IPS-15b (cell line): ENCODE results near the gene NCR2.

Experiments
- H3K27me3 ChIP-seq: one replicate; pipeline ENCODE4 v1.6.1; 2013; ENCODE audit warnings: low read length; ENCODE audit not compliant: control insufficient read depth, insufficient read depth
- H3K36me3 ChIP-seq: one replicate; pipeline ENCODE4 v1.6.1; 2013; ENCODE audit warnings: low read length; ENCODE audit not compliant: control insufficient read depth, insufficient read depth
- H3K4me1 ChIP-seq: one replicate; pipeline ENCODE4 v1.6.1; 2013; ENCODE audit warnings: mild to moderate bottlenecking, low read length; ENCODE audit not compliant: control insufficient read depth, insufficient read depth
- H3K4me3 ChIP-seq: one replicate; pipeline ENCODE4 v1.5.1; 2013; ENCODE audit warnings: low read depth, low read length
- H3K9ac ChIP-seq: one replicate; pipeline ENCODE4 v1.6.1; 2013; ENCODE audit warnings: low read depth, mild to moderate bottlenecking, low read length
- H3K9me3 ChIP-seq: one replicate; pipeline ENCODE4 v1.6.1; 2013; ENCODE audit warnings: mild to moderate bottlenecking, low read length; ENCODE audit not compliant: control insufficient read depth, insufficient read depth

The NCR2 gene

DNA sequence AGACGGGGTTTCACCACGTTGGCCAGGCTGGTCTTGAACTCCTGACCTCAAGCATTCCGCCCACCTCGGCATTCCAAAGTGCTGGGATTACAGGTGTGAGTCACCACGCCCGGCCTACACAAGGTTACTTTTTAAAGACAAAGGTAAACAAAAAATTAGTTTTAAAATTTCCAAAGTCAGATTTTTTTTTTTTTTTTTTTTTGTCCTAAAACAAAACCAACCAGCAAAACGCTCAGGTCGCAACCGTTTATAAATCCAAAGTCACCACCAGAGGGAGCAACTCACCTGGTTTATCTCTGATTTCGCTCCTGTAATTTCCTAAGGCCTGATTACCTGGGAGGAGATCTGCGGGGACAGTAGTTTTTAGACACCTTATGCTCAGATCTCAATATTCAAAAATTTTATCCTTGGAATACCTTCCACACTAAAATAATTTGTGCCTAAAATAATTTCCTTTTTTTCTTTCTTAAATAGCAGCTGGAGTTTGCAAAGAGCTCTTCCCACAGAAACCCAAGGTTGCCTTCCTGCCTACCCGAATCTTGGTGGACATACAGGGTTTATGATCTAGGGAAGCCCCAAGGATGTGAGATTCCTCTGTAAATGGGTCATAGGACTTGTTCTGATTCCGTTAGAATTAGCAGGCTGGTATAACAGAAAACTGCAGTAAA is 29.1 kb upstream of the NCR2 start:
- H3K4me3 ChIP-seq = no peak overlapping the region
- H3K36me3 ChIP-seq = no peaks in the 10 kb centered on the region
- H3K4me1 ChIP-seq = peaks cover 6% of the 10 kb centered on the region
- no peak overlapping the region for H3K9ac ChIP-seq
- no peaks in the 10 kb centered on the region for H3K9me3 ChIP-seq
- H3K27me3 ChIP-seq = no peaks in the 10 kb centered on the region

DNA sequence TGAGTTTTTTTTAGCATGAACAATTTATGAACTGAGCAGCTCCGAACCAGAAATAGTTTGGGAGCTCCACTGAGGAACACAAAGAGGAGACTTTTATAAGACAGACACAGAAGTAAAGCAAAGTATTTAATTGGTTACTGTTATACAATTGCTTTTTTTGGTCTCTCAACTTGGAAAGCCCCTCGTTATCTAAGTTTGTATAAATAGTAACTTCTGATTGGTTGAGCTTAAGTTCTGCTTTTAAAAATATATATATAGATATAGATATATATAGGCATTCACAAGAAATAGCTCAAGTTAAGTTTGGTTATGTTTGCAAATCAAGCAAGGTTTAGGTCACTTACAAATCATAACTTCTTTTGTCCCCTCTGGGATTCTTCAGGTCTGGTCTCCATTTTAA is 20.2 kb upstream of the NCR2 start:
- no peaks in the 10 kb centered on the region for H3K36me3 ChIP-seq
- H3K27me3 ChIP-seq = peaks cover 17% of the 10 kb centered on the region
- peaks cover 9% of the 10 kb centered on the region for H3K4me1 ChIP-seq
- H3K9me3 ChIP-seq = no peaks in the 10 kb centered on the region
- no peak overlapping the region for H3K9ac ChIP-seq
- H3K4me3 ChIP-seq = no peak overlapping the region

DNA sequence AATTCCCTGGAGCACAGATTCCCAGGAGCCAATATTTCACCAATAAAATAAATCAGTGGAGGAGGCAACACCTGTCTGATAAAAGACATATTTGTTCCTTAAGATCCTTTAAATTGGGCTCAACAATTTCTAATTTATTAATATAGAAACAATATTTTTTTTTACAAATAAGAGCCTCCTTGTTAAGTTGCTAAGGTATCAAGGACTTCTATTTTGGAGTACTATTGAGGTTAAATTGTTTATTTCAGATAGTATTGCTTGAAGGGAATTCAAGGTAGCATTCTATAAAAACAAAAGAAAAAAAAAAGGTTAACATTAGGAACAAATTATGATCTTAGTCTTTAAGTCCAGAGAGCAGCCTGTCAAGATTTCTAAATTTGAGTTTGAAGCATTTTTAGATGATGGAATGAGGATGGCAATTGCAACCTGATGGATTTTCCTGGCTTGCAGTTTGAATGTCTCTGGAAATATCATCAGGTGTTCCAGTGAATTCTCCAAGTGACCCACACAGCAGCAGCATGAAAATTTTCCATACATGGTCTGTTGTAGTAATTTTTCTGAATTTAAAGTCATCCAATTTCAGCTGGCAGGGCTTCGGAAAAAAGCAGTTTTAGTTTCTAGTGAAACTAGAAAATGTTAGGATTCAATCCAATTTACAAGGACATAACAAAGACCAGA is 19.3 kb upstream of the NCR2 start:
- H3K4me1 ChIP-seq = peaks cover 9% of the 10 kb centered on the region
- no peaks in the 10 kb centered on the region for H3K36me3 ChIP-seq
- peaks cover 17% of the 10 kb centered on the region for H3K27me3 ChIP-seq
- H3K4me3 ChIP-seq = no peak overlapping the region
- no peaks in the 10 kb centered on the region for H3K9me3 ChIP-seq
- no peak overlapping the region for H3K9ac ChIP-seq

DNA sequence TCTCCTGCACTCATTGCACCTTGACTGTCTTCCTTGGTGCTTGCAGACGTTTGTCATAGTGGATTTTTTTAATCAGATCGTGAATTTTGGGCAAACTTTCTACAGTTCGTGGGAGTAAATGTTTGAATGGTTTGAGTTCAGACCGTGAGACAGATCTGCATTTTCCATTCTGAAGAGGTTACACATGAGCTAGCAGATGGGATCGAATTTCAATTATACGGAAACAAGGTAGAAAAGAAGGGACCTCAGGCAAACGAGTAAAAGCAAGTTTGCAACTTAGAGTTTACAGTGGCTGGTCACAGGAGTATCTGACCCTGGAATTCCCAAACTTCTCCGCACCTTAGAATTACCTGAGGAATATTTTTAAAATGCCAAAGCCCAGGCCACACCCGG is 17.2 kb upstream of the NCR2 start:
- H3K9ac ChIP-seq = peak overlapping the region; percentile 66
- H3K27me3 ChIP-seq = peaks cover 17% of the 10 kb centered on the region
- H3K4me3 ChIP-seq = peak overlapping the region; percentile 57

DNA sequence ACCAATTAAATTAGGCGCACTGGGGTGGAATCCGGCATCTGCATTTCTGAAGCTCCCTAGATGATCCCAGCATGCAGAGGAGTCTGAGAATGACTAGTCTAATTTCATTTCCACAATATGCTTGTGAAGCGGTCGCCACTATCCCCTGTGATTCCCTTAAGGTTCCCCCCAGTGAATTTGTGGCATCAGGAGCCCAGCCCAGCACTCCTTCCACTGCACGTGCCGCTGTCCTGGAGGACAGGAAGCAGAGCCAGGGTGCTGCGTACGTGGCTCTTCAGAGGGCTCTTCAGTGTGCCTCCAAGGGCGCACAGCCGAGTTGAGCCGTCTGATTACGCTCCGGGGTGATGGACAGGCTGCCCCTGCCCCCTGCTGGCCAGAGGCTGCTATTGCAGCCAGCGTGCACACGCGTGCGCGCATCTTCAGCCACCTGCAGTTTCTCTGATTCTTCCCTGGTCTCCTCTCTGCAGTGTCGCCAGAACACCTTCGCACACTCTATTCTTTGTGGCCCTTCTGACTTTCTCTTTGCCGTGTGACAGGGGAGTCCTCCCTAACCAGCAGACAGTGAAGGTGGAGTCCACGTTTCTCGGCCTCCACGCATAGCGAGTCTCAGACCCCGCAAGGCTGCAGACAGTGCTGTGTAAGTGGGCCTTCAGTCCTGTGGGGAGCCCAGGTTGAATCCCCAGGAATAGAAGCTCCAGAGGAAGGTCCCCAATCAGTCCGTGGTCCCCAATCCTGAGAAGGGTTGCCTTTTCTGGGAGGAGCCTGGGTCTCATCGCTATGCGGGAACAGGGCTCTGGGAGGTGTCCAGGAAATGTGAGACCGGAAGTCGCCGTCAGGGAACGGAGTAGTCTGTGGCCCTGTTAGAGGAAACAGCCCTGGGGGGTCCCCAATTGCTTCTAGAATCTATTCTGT is 16.5 kb upstream of the NCR2 start:
- H3K9me3 ChIP-seq = no peaks in the 10 kb centered on the region
- peak overlapping the region; percentile 57 for H3K4me3 ChIP-seq
- H3K9ac ChIP-seq = peak overlapping the region; percentile 66
- peaks cover 9% of the 10 kb centered on the region for H3K4me1 ChIP-seq
- H3K36me3 ChIP-seq = no peaks in the 10 kb centered on the region
- H3K27me3 ChIP-seq = peaks cover 17% of the 10 kb centered on the region

More for the DNA sequence above, 17.2 kb upstream of the NCR2 start:
- Histone ChIP-seq H3K4me1 (peaks cover 9% of the 10 kb centered on the region), H3K36me3 (no peaks in the 10 kb centered on the region), H3K9me3 (no peaks in the 10 kb centered on the region)

DNA sequence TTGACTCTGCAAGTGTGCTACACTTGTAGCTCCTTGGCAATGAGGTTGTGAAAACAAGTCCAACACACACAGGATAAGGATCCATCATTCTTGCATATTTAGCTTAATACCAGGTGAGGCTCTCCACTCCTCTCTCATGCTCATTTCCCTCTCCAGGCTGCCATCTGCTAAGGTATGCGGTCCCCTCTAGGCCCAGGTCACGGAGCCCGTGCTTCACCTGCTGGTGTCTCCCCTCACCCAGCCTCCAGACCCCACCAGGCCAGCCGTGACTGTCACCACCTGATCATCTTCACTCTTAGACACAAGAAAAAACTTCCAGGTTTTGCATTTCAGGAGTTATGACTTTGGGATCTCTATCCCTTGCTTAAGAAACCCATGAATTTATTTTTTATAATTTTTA is 14.2 kb upstream of the NCR2 start:
- Histone ChIP-seq H3K9ac (no peak overlapping the region), H3K4me1 (peaks cover 9% of the 10 kb centered on the region), H3K27me3 (peaks cover 17% of the 10 kb centered on the region), H3K36me3 (no peaks in the 10 kb centered on the region), H3K9me3 (no peaks in the 10 kb centered on the region), H3K4me3 (no peak overlapping the region)

DNA sequence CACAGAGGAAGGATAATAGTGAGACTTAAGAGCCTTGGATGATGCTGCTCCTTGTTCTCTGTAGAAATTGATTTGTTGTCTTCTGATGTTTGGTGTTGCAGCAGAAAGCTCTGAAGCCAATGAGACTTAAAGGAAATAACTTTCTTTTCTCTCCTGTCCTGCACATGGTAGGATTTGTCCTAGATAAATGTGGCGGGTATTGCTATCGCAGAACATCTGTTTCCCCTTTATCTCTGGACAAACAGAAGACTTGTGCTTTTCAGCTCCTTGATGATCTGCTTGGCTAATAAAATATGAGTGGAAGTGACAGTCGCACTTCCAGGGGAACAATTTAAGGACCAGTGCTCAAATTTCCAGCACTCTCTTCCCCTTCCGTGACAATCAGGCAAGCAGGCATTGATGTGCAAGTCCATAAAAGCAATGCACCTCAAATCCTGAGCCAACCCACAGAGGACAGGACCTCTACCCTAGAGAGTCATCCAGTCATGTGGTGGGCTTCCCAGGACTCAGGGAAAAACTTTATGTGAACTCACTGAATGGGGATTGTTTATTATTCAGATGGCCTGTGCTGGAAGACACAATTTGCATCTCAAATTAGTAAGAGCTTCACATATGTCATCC is 9.9 kb upstream of the NCR2 start:
- Histone ChIP-seq H3K36me3 (no peaks in the 10 kb centered on the region), H3K9ac (no peak overlapping the region), H3K4me1 (no peaks in the 10 kb centered on the region), H3K9me3 (no peaks in the 10 kb centered on the region), H3K4me3 (no peak overlapping the region), H3K27me3 (no peaks in the 10 kb centered on the region)

DNA sequence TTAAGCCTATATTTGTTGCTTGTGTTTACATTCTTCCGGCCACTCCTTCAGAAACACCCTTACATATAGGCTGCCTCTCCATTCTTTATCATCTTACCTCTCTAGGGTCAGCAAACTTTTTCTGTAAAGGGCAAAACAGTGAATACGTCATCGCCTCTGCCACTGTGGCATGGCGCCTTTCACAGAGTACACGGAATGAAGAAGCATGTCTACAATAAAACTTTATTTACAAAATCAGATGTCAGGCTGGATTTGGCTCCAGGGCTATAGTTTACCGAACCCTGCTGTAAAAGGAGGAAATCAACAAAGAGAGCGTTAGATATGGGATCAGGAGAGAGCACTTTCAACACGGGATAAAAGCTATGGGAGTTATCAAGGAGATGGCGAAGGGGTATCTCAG is 9.3 kb upstream of the NCR2 start:
- Histone ChIP-seq H3K27me3 (no peaks in the 10 kb centered on the region), H3K4me3 (no peak overlapping the region), H3K9ac (no peak overlapping the region), H3K9me3 (no peaks in the 10 kb centered on the region), H3K36me3 (no peaks in the 10 kb centered on the region), H3K4me1 (no peaks in the 10 kb centered on the region)

DNA sequence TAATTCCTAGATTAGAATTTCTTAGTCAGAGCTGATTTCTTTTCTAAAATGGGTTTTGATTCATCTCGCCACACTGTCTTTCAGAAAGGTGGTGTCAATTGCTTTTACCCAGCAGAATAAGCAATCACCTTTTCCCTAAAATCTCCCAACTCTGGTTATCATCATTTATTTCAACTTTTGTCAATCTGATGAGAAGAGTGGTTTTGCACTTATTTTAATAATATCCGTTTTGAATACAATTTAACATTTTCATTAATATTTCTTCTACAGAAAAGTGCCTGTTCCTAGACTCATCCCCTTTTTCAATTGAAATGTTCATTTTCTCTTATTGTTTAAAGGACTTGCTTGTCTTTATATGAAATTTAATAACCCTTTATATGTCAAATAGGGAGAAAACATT is 8.2 kb upstream of the NCR2 start:
- Histone ChIP-seq H3K4me1 (no peaks in the 10 kb centered on the region), H3K9ac (no peak overlapping the region), H3K36me3 (no peaks in the 10 kb centered on the region), H3K9me3 (no peaks in the 10 kb centered on the region), H3K4me3 (no peak overlapping the region), H3K27me3 (no peaks in the 10 kb centered on the region)

DNA sequence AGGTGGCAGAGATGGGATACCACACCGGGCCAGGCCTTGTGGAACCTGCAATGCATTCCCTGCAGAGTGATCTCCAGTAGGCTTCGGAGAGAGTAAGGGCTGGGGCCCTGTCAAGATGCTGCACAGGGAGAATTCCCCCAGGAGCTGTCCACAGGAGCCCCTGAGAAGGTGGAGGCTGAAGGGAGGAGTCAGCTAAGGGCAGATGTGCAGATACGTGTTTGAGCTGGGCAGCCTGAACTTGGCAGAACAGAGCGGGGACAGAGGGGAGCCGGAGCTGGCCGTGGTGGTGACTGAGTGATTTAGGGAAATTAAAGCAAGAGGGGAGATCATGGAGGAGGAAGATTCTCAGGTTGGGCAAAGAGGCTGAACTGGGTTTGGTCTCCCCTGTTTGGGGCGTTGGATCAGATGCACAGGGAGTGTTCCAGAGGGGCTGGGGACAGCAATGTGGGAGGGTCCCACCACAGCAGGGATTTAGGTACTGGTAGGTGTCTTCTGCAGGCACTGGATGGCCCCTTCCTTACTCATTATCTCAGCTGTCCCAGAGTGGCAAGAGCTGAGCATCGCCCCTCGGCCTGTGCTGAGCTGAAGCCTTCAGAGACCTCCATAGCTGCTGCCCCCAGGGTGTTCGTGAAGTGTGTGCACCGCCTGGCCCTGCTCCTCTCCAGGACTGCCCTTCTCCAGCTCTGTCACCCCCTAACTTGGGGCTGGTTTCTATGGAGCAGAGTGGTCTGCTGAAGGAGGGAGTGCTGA is 3.8 kb upstream of the NCR2 start:
- Histone ChIP-seq H3K36me3 (no peaks in the 10 kb centered on the region), H3K4me3 (no peak overlapping the region), H3K9ac (no peak overlapping the region), H3K27me3 (no peaks in the 10 kb centered on the region), H3K4me1 (no peaks in the 10 kb centered on the region), H3K9me3 (no peaks in the 10 kb centered on the region)

DNA sequence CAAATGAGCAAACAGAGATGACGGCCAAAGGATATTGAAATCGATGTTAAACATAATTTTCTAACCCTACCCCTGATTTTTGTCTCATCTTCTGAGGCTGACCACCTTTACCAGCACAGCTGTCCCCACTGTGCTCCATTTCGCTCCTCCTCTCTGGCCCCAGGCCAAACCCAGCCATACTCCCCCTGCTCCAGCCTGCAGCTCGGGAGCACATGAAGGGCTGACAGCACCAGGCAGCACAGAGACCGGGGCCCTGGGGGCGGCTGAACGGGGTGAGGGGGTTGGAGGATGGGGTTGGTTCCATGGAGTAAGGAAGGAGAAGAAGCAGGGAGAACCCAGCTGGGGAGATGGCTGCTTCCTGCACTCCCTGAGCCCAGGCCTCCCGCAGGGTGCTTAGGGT is 3.2 kb upstream of the NCR2 start:
- Histone ChIP-seq H3K4me1 (no peaks in the 10 kb centered on the region), H3K9me3 (no peaks in the 10 kb centered on the region), H3K36me3 (no peaks in the 10 kb centered on the region), H3K4me3 (no peak overlapping the region), H3K9ac (no peak overlapping the region), H3K27me3 (no peaks in the 10 kb centered on the region)
